ENCODE results near the gene SLC5A1. TPM values are rescaled to one million over a fixed set of nuclear protein-coding genes. Genes with fewer than 3 reads are reported as not detected.

The SLC5A1 gene
- polyA plus RNA-seq, 1 donor from 2014 or later: not detected

DNA sequence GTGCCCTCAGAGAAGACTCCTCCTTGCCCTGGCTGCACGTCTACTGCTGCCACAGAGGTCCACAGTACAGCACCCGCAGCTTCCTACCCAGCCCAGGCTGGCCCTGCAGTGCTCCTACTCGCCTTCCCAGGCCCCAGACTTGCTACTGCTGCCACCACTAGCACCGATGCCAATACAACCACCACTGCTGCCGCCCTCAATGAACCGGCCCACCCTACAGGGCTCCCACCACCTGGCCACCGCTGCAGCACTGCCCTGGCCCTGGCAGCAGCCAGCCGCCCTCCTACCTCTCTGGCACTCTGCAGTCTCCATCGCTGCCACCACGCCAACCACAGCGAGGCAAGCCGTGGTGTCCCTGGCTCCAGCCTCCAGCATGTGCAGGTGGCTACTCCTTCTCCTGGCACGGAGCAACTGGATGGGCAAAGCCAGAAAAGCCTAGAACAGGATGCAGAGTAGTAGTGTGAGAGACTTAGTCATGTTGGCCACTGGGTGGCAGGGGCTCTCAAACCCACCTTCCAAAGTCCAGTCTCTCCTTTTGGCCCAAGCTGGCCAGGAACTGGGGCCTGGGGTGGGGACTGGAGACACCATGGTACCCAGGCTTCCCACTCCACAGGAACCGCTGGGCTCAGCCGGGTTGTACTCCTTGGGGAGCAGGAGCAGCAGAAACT, 76.6 kb downstream of the SLC5A1 start:
- no peaks in the 10 kb centered on the region for H3K9me3 ChIP-seq (ENCODE audit: low read length)

DNA sequence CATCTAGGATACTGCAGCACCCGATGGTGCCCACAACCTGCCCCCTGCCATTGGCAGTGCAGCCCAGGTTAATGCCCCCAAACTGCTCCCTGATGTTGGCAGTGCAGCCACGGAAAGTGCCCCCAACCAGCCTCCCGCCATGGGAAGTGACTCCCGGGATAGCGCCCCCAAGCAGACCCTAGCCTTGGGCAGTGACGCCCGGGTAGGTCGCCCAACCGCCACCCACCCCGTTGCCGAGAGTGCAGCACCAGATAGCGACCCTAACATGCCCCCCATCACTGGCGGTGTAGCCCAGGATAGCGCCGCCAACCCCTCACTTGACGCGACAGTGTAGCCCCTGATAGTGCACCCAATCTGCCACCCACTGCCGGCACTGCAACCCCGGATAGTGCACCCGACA, 77.5 kb downstream of the SLC5A1 start:
- H3K9ac ChIP-seq (ENCODE audit: low read length): no peak overlapping the region
- no peak overlapping the region for H3K27ac ChIP-seq (ENCODE audit: low read length)
- no peak for TF ChIP-seq RAD21 (conservative IDR thresholded peaks at IDR 0.05)
- TF ChIP-seq, protein P1, sequence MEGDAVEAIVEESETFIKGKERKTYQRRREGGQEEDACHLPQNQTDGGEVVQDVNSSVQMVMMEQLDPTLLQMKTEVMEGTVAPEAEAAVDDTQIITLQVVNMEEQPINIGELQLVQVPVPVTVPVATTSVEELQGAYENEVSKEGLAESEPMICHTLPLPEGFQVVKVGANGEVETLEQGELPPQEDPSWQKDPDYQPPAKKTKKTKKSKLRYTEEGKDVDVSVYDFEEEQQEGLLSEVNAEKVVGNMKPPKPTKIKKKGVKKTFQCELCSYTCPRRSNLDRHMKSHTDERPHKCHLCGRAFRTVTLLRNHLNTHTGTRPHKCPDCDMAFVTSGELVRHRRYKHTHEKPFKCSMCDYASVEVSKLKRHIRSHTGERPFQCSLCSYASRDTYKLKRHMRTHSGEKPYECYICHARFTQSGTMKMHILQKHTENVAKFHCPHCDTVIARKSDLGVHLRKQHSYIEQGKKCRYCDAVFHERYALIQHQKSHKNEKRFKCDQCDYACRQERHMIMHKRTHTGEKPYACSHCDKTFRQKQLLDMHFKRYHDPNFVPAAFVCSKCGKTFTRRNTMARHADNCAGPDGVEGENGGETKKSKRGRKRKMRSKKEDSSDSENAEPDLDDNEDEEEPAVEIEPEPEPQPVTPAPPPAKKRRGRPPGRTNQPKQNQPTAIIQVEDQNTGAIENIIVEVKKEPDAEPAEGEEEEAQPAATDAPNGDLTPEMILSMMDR (IDR thresholded peaks at IDR 0.05; ENCODE audit: poor library complexity, severe bottlenecking): no peak
- TF ChIP-seq EZH2 (IDR thresholded peaks at IDR 0.05; ENCODE audit: borderline replicate concordance, insufficient read depth, low read length, poor library complexity, severe bottlenecking): no peak
- TF ChIP-seq MXI1 (conservative IDR thresholded peaks at IDR 0.05; ENCODE audit: poor library complexity, severe bottlenecking): no peak
- no peak for TF ChIP-seq POLR2AphosphoS5 (IDR thresholded peaks at IDR 0.05)
- TF ChIP-seq, protein P2, sequence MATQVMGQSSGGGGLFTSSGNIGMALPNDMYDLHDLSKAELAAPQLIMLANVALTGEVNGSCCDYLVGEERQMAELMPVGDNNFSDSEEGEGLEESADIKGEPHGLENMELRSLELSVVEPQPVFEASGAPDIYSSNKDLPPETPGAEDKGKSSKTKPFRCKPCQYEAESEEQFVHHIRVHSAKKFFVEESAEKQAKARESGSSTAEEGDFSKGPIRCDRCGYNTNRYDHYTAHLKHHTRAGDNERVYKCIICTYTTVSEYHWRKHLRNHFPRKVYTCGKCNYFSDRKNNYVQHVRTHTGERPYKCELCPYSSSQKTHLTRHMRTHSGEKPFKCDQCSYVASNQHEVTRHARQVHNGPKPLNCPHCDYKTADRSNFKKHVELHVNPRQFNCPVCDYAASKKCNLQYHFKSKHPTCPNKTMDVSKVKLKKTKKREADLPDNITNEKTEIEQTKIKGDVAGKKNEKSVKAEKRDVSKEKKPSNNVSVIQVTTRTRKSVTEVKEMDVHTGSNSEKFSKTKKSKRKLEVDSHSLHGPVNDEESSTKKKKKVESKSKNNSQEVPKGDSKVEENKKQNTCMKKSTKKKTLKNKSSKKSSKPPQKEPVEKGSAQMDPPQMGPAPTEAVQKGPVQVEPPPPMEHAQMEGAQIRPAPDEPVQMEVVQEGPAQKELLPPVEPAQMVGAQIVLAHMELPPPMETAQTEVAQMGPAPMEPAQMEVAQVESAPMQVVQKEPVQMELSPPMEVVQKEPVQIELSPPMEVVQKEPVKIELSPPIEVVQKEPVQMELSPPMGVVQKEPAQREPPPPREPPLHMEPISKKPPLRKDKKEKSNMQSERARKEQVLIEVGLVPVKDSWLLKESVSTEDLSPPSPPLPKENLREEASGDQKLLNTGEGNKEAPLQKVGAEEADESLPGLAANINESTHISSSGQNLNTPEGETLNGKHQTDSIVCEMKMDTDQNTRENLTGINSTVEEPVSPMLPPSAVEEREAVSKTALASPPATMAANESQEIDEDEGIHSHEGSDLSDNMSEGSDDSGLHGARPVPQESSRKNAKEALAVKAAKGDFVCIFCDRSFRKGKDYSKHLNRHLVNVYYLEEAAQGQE (IDR thresholded peaks at IDR 0.05; ENCODE audit: borderline replicate concordance): no peak
- no peak for TF ChIP-seq TAF1 (IDR thresholded peaks at IDR 0.05; ENCODE audit: low read depth)
- no peak for TF ChIP-seq EP300 (conservative IDR thresholded peaks at IDR 0.05; ENCODE audit: poor library complexity, severe bottlenecking)
- TF ChIP-seq SMC3 (conservative IDR thresholded peaks at IDR 0.05; ENCODE audit: poor library complexity): no peak
- no peak overlapping the region for H3K4me2 ChIP-seq (ENCODE audit: low read length)
- no peaks in the 10 kb centered on the region for H3F3A ChIP-seq (ENCODE audit: insufficient read depth, low read length, poor library complexity, severe bottlenecking)
- no peaks in the 10 kb centered on the region for H3K79me2 ChIP-seq (replicated peaks; ENCODE audit: insufficient read depth, low read length)
- no peak overlapping the region for H3K4me3 ChIP-seq (ENCODE audit: low read length)
- H2AFZ ChIP-seq (ENCODE audit: low read depth, low read length): no peak overlapping the region
- H3K9me3 ChIP-seq (ENCODE audit: low read length): no peaks in the 10 kb centered on the region
- no peaks in the 10 kb centered on the region for H3K27me3 ChIP-seq (ENCODE audit: insufficient read depth, low read depth, low read length)
- H3K36me3 ChIP-seq (ENCODE audit: insufficient read depth, low read length): no peaks in the 10 kb centered on the region
- H3K9me2 ChIP-seq (ENCODE audit: insufficient read depth, low read length): no peaks in the 10 kb centered on the region
- no peaks in the 10 kb centered on the region for H4K20me1 ChIP-seq (ENCODE audit: insufficient read depth)

More for the DNA sequence above, 76.6 kb downstream of the SLC5A1 start:
- Histone ChIP-seq H2AFZ (ENCODE audit: low read depth, low read length) (no peak overlapping the region), H3K36me3 (ENCODE audit: insufficient read depth, low read length) (no peaks in the 10 kb centered on the region), H3K4me2 (ENCODE audit: low read length) (no peak overlapping the region), H3K27me3 (ENCODE audit: insufficient read depth, low read depth, low read length) (no peaks in the 10 kb centered on the region), H3K27ac (ENCODE audit: low read length) (no peak overlapping the region), H3K9me2 (ENCODE audit: insufficient read depth, low read length) (no peaks in the 10 kb centered on the region), H3K79me2 (replicated peaks; ENCODE audit: insufficient read depth, low read length) (no peaks in the 10 kb centered on the region), H3F3A (ENCODE audit: insufficient read depth, low read length, poor library complexity, severe bottlenecking) (no peaks in the 10 kb centered on the region), H3K4me3 (ENCODE audit: low read length) (no peak overlapping the region), H4K20me1 (ENCODE audit: insufficient read depth) (no peaks in the 10 kb centered on the region), H3K9ac (ENCODE audit: low read length) (no peak overlapping the region)
- TF ChIP-seq, protein P2 (IDR thresholded peaks at IDR 0.05; ENCODE audit: borderline replicate concordance): no peak
- TF ChIP-seq EP300 (conservative IDR thresholded peaks at IDR 0.05; ENCODE audit: poor library complexity, severe bottlenecking) (no peak), RAD21 (conservative IDR thresholded peaks at IDR 0.05) (no peak), SMC3 (conservative IDR thresholded peaks at IDR 0.05; ENCODE audit: poor library complexity) (no peak), EZH2 (IDR thresholded peaks at IDR 0.05; ENCODE audit: borderline replicate concordance, insufficient read depth, low read length, poor library complexity, severe bottlenecking) (no peak), POLR2AphosphoS5 (IDR thresholded peaks at IDR 0.05) (no peak), TAF1 (IDR thresholded peaks at IDR 0.05; ENCODE audit: low read depth) (no peak), MXI1 (conservative IDR thresholded peaks at IDR 0.05; ENCODE audit: poor library complexity, severe bottlenecking) (no peak)
- TF ChIP-seq, protein P1 (IDR thresholded peaks at IDR 0.05; ENCODE audit: poor library complexity, severe bottlenecking): no peak

Data from neural cell (in vitro differentiated cells).